ENCODE measurements around the gene PPP3R2.

- TF ChIP-seq CTCF (IDR thresholded peaks at IDR 0.05; ENCODE audit: insufficient read depth, low read length, poor library complexity, severe bottlenecking) (no peak), EZH2phosphoT487 (conservative IDR thresholded peaks at IDR 0.05; ENCODE audit: low read length) (no peak)
Observed at GRCh38 chr9:101620452-101620851, 25.7 kb upstream of the PPP3R2 start.

All from SU-DHL-6 (cell line).